OCI-LY3 (cell line): Measurements from ENCODE around the gene PSMB3.

Source experiments
- EZH2phosphoT487 ChIP-seq: fragments of 200-600 bp; shearing (Covaris generic); IDR thresholded peaks from 2 replicates; pipeline ENCODE4 v1.6.1; 2018; ENCODE audit warnings: antibody characterized with exemption, mixed run types, low read depth
- TF ChIP-seq, protein P1 (sequence below): fragments of 200-600, 300-600 bp; sonication (generic); IDR thresholded peaks from 2 replicates; pipeline ENCODE4 v1.5.1; 2014; ENCODE audit warnings: antibody characterized with exemption, low read length, low read depth

DNA sequence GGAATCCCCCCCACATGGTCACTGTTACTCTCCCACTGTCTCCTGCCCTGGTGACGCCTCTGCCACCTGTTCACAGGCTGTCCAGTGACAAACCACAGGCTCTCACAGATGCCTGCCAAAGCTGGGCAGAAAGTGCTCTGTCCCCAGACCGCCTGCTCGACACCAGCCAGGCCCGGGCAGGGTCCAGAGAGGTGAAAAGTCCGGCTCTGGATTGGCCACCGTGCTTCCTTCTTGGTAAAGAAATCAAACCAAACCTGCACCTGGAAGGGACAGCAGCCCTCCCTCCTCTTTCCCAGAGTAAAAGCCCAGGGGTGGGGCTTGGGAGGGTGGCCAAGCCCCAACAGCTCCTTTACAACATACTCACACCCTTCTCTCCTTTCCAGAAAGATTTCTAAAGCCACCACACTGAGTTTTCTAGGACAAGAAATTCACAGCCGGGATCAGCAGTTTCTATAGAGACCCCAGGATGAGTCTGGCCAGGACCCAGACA, 10.6 kb upstream of the PSMB3 start:
- TF ChIP-seq, protein P1, sequence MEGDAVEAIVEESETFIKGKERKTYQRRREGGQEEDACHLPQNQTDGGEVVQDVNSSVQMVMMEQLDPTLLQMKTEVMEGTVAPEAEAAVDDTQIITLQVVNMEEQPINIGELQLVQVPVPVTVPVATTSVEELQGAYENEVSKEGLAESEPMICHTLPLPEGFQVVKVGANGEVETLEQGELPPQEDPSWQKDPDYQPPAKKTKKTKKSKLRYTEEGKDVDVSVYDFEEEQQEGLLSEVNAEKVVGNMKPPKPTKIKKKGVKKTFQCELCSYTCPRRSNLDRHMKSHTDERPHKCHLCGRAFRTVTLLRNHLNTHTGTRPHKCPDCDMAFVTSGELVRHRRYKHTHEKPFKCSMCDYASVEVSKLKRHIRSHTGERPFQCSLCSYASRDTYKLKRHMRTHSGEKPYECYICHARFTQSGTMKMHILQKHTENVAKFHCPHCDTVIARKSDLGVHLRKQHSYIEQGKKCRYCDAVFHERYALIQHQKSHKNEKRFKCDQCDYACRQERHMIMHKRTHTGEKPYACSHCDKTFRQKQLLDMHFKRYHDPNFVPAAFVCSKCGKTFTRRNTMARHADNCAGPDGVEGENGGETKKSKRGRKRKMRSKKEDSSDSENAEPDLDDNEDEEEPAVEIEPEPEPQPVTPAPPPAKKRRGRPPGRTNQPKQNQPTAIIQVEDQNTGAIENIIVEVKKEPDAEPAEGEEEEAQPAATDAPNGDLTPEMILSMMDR: no peak
- TF ChIP-seq EZH2phosphoT487: no peak
